GM12865 (cell line): ENCODE results near the gene LILRB4.

ENCODE experiments used
- DNase-seq: peaks from one replicate; pipeline ENCODE4 v3.0.0; 2010; ENCODE audit warnings: low read depth
- H3K4me3 ChIP-seq: 2 replicates; pipeline ENCODE4 v1.5.1; 2011; ENCODE audit warnings: mild to moderate bottlenecking, low read depth, low read length, control low read depth
- CTCF ChIP-seq: IDR thresholded peaks from 2 replicates; pipeline ENCODE4 v1.5.1; 2011; ENCODE audit warnings: low read length, control low read depth, low read depth, inconsistent platforms; ENCODE audit not compliant: insufficient read depth; ENCODE audit errors: missing control alignments

LILRB4 gene

DNA sequence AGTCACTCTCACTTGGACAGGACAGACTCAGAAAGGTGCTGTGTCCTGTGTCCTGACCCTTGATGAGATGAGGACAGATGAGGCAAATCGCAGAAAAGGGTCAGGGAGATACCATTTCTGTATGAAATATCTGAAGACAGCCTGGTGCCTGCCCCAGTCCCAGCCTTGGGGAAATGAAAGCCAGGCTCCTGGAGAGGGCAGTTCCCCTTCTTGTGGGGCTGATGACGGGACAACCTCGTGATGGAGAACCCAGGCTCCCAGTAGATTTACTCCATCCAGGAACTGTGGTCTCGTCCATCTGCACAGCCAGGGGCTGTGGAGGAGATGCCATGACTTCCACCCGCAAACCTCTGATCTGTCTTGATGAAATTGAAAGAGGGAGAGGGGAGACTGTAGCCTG lies 18.7 kb upstream of the LILRB4 start:
- H3K4me3 ChIP-seq: no peak overlapping the region
- no peak for DNase-seq
- TF ChIP-seq CTCF: no peak

GRCh38 chr19:54646331-54646841 lies 16.4 kb upstream of the LILRB4 start:
- no peak for DNase-seq
- H3K4me3 ChIP-seq: no peak overlapping the region
- no peak for TF ChIP-seq CTCF

DNA sequence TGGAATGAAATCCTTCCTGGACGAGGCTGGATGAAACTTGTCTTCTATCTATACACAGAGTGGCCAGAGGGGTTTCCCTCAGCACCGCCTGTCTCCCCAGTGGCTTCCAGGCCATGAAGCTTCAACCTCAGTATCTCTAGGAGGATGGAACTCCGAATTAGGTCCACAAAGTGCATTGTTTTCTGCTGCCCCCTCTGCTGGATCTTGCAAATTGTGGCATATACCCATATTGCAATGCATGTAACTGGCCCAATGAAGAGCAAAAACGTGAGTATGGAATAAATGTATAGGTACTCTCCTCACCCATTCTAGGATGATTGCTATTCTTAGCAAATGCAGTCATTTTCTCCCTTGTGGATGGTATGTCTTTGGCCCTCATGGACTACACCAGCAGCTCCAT lies 14.7 kb upstream of the LILRB4 start:
- peak; percentile 35 for DNase-seq
- H3K4me3 ChIP-seq: no peak overlapping the region
- peak; percentile 19 for TF ChIP-seq CTCF

GRCh38 chr19:54650108-54650655 lies 12.6 kb upstream of the LILRB4 start:
- no peak overlapping the region for H3K4me3 ChIP-seq
- no peak for DNase-seq
- no peak for TF ChIP-seq CTCF

DNA sequence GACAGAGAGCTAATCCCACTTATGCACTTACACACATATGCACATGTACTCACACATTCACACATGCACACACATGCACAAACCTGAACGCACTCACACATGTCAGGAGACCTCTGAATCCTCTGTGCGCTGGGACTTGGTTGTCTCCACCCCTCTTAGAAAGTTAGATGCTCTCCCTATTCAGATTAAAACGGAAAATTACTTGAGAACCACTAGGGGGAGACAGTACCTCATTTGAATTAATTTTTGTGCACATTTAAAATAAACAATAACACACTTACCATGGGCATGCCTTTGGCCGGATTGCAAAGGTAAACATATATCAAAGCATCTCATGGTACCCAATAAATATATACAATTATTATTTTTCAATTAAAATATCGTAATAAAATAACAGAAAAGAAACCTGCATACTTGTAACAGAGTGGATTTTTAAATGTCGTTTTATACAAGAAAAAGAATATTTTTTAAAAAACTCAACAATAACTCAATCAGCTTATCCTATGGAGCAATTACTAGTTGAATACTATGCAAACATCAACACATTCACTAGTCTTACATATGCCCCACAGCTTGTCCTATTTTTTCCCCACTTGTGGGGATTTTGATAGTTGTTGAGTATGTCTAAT lies 9.5 kb upstream of the LILRB4 start:
- H3K4me3 ChIP-seq: no peak overlapping the region
- peak; percentile 60 for DNase-seq
- peak; percentile 56 for TF ChIP-seq CTCF

DNA sequence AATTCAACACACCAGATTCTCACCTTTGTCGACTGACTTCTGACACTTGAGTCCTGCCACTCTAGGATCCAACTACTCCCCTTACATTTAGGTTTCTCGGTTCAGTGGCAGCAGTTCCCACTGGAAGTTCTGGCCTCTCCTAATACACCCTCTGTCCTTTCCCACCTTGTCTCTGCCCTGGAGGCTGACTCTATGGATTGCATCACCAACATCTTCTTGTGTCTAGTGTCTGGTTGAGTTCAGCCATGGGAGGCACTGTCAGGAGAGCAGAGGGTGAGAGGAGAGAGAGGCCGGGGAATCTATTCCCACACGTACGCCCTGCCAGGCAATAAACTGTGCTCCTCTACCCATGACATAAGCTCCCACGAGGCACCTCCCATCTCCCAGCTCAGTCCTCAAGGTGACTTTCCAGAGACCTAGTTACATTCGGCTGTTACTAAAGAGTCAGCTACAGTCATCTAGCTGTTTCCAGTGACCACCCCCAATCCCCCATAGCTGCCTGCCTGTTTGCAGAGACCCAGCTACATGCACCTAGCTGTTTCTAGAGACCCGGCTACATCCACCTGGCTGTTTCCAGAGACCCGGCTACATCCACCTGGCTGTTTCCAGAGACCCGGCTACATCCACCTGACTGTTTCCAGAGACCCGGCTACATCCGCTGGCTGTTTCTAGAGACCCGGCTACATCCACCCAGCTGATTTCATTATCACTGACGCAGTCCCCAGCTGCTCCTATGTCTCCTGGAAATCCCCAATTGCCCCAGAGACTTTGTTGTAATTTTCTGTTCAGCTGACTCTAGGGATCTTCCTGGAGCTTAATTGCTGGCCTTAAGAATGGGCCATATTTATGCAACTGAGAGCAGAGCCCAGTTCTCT lies 8.1 kb upstream of the LILRB4 start:
- no peak for TF ChIP-seq CTCF
- H3K4me3 ChIP-seq: no peak overlapping the region
- peak; percentile 69 for DNase-seq

- no peak for TF ChIP-seq CTCF
- no peak for DNase-seq
- no peak overlapping the region for H3K4me3 ChIP-seq
Observed at GRCh38 chr19:54659300-54659699, 3.5 kb upstream of the LILRB4 start.
